Measurements from ENCODE around the gene RHOF.

GRCh38 chr12:121789800-121790728, 3.4 kb downstream of the RHOF start:
- no peak for TF ChIP-seq CTCF (IDR thresholded peaks at IDR 0.05)
- TF ChIP-seq POLR2A (IDR thresholded peaks at IDR 0.05): no peak
